Erythroblast (primary cell): ENCODE data around the gene AP2M1.

Experiments
- DNase-seq, 2 experiments: peaks; one replicate each; lab custom pipeline; 2025; lab: John Stamatoyannopoulos, UW
- GATA1 ChIP-seq: IDR thresholded peaks from 2 replicates; pipeline ENCODE4 v1.6.1; 2011; ENCODE audit warnings: low read depth, mild to moderate bottlenecking, control low read depth, low read length, moderate library complexity
- POLR2A ChIP-seq: IDR thresholded peaks from 2 replicates; pipeline ENCODE4 v1.6.1; 2011; ENCODE audit warnings: mild to moderate bottlenecking, low read length

Gene AP2M1

DNA sequence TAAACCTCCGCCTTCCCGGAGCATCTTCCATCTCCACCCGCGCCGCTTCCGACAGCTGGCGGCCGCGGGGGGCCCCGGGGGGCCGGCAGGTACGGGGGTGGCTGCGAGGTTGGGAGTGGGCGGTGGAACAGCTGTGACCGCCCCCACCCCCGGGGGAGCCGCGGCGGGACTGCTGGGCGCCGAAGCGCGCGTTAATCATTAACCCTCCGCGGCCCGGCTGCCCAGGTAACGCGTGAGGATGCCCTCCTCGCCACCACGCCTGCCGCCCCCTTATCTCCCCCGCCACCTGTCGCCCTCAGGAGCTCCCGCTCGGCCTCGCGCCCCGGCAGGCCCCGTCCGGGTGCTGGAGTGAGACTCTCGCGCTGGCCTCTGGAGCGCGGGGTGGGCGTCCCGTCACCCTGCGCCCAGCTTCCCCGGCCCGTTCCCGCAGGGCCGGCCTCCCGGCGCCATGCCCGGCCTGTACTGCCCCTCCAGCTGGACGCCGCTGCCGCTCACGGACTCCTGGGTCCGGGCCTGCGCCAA lies 55.5 kb downstream of the AP2M1 start:
- no peak for TF ChIP-seq POLR2A
- no peak for TF ChIP-seq GATA1
- peak; percentile 58 to 69 for DNase-seq

DNA sequence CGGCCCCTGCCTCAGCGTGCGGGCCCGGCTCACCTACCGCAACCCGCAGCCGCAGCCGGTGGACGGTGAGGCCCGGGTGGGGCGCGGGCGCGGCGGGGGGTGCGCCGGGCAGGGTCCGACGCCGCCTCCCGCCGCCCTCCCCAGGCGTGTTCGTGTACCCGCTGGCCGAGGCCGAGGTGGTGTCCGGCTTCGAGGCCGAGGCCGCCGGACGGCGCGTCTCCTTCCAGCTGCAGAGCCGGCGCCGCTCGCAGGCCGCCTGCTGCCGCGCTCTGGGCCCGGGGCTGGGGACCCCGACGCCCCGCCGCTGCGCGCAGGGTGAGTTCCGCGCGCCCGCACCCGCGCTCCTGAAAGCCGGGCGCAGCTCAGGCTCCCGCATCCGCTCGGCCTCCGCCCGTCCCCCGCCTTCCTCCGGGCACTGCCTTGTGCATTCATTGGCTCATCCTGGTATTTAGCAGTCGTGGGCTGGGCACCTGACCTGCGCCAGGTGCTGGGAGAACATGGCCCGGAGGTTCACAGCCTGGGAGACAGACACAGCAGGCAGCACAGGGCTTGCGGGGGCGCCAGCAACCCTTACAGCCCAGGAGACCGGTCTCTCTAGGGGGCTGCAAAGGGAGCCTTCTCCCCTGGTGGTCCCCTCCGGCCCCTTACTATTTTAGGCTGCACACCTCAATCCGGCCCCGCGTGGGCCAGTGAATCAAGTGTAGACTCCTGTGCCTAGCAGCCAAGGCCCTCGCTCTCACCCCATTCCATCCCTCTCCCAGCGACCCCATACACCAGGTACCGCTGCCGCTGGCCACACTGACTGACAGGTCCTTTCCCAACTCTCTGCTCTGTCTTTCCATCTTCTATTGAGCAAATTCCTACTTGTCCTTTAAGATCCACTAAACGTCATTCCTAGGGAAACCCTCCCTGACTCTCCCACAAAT lies 56.2 kb downstream of the AP2M1 start:
- no peak for DNase-seq
- TF ChIP-seq POLR2A (no peak), GATA1 (no peak)

DNA sequence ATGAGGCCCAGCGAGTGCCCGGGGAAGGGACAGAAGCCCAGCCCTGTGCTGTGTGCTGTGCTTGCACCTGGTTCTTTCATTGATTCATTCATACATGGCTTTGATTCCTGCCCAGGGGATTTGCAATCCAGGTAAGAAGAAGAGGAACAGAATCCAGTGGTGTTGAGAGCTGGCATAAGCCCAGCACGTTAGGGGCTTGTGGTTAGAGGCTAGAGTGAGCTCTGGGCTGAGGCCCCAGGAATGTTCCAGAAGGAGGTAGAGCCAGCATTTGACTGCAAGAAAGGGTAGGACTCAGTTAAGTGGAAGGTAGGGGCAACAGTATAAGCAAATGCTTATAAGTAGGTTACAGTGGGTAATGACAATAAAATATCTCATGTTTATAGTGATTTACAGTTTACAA lies 57.0 kb downstream of the AP2M1 start:
- no peak for TF ChIP-seq GATA1
- TF ChIP-seq POLR2A, result no peak
- DNase-seq, result no peak

GRCh38 chr3:184233127-184233843 lies 58.6 kb downstream of the AP2M1 start:
- no peak for DNase-seq
- no peak for TF ChIP-seq POLR2A
- TF ChIP-seq GATA1, result no peak
